Upper lobe of left lung (tissue), 6 donors: ENCODE results near the gene CPA1. TPM values are rescaled to one million over a fixed set of nuclear protein-coding genes. Genes with fewer than 3 reads are reported as not detected.

Experiments
- ATAC-seq, 2 donors: fragments of 200-7000 bp; cut with Tn5 transposase; one replicate each; pipeline ENCODE4 v1.9.1; 2022; ENCODE audit warnings: mild to moderate bottlenecking in 2 of 2, moderate library complexity in 2 of 2; ENCODE audit not compliant: low FRiP score in 2 of 2
- DNase-seq, 2 donors: peaks; one replicate each; pipeline ENCODE4 v3.0.0-alpha.2; 2019 to 2020
- H3K27ac ChIP-seq, 4 donors: fragments of 200-600 bp; sonication (generic); one replicate each; pipeline ENCODE4 v1.5.1; 2016 to 2019
- H3K27me3 ChIP-seq, 4 donors: fragments of 200-600 bp; sonication (generic); one replicate each; pipeline ENCODE4 v1.5.1; 2017 to 2019
- H3K36me3 ChIP-seq, 4 donors: fragments of 200-600 bp; sonication (generic); one replicate each; pipeline ENCODE4 v1.5.1; 2016 to 2019
- H3K4me1 ChIP-seq, 4 donors: fragments of 200-600 bp; sonication (generic); one replicate each; pipeline ENCODE4 v1.5.1; 2018 to 2019
- H3K4me3 ChIP-seq, 4 donors: fragments of 200-600 bp; sonication (generic); one replicate each; pipeline ENCODE4 v1.5.1; 2017 to 2019; ENCODE audit warnings: mild to moderate bottlenecking in 2 of 4, moderate library complexity in 1 of 4
- H3K9me3 ChIP-seq, 4 donors: fragments of 200-600 bp; sonication (generic); one replicate each; pipeline ENCODE4 v1.5.1; 2018 to 2019
- EP300 ChIP-seq, 4 donors: sonication (generic); formaldehyde crosslinking; IDR thresholded peaks; one replicate each; pipeline ENCODE4 v1.5.1; 2017; ENCODE audit warnings: antibody characterized with exemption in 4 of 4, control low read depth in 2 of 4
- POLR2A ChIP-seq, 4 donors: fragments of 450-650 bp; IDR thresholded peaks; one replicate each; pipeline ENCODE4 v1.5.1; 2016 to 2017; ENCODE audit warnings: antibody characterized with exemption in 4 of 4, mild to moderate bottlenecking in 2 of 4
- POLR2AphosphoS5 ChIP-seq, 2 donors: sonication (generic); formaldehyde crosslinking; IDR thresholded peaks; one replicate each; pipeline ENCODE4 v1.5.1; 2017; ENCODE audit warnings: antibody characterized with exemption in 2 of 2
- WGBS, 2 donors: methylation state at CpG; one replicate each; pipeline ENCODE4 v1.1.5; 2017 to 2018; 5-methylcytosine and 5-hydroxymethylcytosine counted together
- total RNA-seq, 6 donors: library from RNA; depleted of rRNA in 4 of 6; stranded (reverse); fragments of >200 nt in 4 of 6; gene quantifications; one replicate each; pipeline versions ENCODE4 v1.1.0 to v1.2.1, GENCODE V29; 2016 to 2021
- TF ChIP-seq, protein P1 (sequence below), 6 experiments: fragments of 450-650 bp in 4 of 6; fragments of 200-600 bp in 2 of 6; sonication (generic) in 2 of 6; IDR thresholded peaks; one replicate each; pipeline ENCODE4 v1.5.1; 2016 to 2019; ENCODE audit warnings: antibody characterized with exemption in 6 of 6
- donor health status: DM: no; HTN: no; CAD: no; lungs with moderate emphysema.
- donor health status: DM: no; HTN: yes; CAD: no; lungs with severe emphysema.

The CPA1 gene
- total RNA-seq, 6 donors from 2014 or later: 12.6 to 21.8 TPM; not detected in 4

- Histone ChIP-seq H3K27me3 (no peaks in the 10 kb centered on the region), H3K4me3 (no peak overlapping the region), H3K36me3 (no peaks in the 10 kb centered on the region), H3K27ac (no peak overlapping the region), H3K9me3 (no peaks in the 10 kb centered on the region), H3K4me1 (no peaks in the 10 kb centered on the region)
- TF ChIP-seq POLR2AphosphoS5 (IDR thresholded peaks at IDR 0.05) (no peak), POLR2A (IDR thresholded peaks at IDR 0.05) (no peak), EP300 (IDR thresholded peaks at IDR 0.05) (no peak)
- TF ChIP-seq, protein P1, sequence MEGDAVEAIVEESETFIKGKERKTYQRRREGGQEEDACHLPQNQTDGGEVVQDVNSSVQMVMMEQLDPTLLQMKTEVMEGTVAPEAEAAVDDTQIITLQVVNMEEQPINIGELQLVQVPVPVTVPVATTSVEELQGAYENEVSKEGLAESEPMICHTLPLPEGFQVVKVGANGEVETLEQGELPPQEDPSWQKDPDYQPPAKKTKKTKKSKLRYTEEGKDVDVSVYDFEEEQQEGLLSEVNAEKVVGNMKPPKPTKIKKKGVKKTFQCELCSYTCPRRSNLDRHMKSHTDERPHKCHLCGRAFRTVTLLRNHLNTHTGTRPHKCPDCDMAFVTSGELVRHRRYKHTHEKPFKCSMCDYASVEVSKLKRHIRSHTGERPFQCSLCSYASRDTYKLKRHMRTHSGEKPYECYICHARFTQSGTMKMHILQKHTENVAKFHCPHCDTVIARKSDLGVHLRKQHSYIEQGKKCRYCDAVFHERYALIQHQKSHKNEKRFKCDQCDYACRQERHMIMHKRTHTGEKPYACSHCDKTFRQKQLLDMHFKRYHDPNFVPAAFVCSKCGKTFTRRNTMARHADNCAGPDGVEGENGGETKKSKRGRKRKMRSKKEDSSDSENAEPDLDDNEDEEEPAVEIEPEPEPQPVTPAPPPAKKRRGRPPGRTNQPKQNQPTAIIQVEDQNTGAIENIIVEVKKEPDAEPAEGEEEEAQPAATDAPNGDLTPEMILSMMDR (IDR thresholded peaks at IDR 0.05): no peak
- WGBS, 2 donors: 90 to 94% methylated on average over 2 to 5 of the region's 6 CpGs
- DNase-seq (no peak), ATAC-seq (no peak)
These were observed 5.3 kb downstream of the CPA1 start for GRCh38 chr7:130385600-130386066.

DNA sequence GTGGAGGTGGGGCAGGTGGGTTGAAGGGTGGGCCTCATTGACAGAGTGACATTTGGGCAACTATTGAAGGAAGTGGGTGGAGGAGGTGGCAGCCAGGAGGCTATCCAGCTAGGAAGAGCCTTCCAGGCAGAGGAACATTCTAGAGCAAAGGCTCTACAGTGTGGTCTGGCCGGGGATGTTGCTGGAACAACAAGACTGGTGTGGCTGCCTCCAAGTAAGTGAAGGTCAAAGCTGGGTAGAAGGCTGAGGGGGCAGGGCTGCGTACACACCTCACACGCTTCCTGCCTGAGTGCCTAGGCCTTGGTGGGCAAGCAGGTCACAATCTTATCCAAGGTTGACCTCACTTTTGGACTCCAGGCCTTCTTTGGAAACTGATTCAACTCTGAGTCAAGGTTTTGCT lies 6.6 kb downstream of the CPA1 start:
- TF ChIP-seq EP300 (IDR thresholded peaks at IDR 0.05) (no peak), POLR2AphosphoS5 (IDR thresholded peaks at IDR 0.05) (no peak), POLR2A (IDR thresholded peaks at IDR 0.05) (no peak)
- TF ChIP-seq, protein P1 (IDR thresholded peaks at IDR 0.05): no peak
- Histone ChIP-seq H3K4me3 (no peak overlapping the region), H3K27ac (no peak overlapping the region), H3K9me3 (no peaks in the 10 kb centered on the region), H3K4me1 (no peaks in the 10 kb centered on the region), H3K27me3 (no peaks in the 10 kb centered on the region), H3K36me3 (no peaks in the 10 kb centered on the region)
- ATAC-seq (no peak), DNase-seq (no peak)
- 63 to 96% methylated on average over 1 to 3 of the region's 3 CpGs for WGBS, 2 donors

GRCh38 chr7:130387306-130387627 lies 7.0 kb downstream of the CPA1 start:
- no peaks in the 10 kb centered on the region for H3K36me3 ChIP-seq
- H3K27ac ChIP-seq: no peak overlapping the region
- H3K9me3 ChIP-seq: no peaks in the 10 kb centered on the region
- H3K4me1 ChIP-seq: no peaks in the 10 kb centered on the region
- ATAC-seq (no peak), DNase-seq (no peak)
- no peak overlapping the region for H3K4me3 ChIP-seq
- TF ChIP-seq, protein P1 (IDR thresholded peaks at IDR 0.05): no peak
- no peak for TF ChIP-seq POLR2A (IDR thresholded peaks at IDR 0.05)
- TF ChIP-seq EP300 (IDR thresholded peaks at IDR 0.05): no peak
- no peak for TF ChIP-seq POLR2AphosphoS5 (IDR thresholded peaks at IDR 0.05)
- no peaks in the 10 kb centered on the region for H3K27me3 ChIP-seq
- 81 to 93% methylated on average over 3 of the region's 3 CpGs for WGBS, 2 donors

DNA sequence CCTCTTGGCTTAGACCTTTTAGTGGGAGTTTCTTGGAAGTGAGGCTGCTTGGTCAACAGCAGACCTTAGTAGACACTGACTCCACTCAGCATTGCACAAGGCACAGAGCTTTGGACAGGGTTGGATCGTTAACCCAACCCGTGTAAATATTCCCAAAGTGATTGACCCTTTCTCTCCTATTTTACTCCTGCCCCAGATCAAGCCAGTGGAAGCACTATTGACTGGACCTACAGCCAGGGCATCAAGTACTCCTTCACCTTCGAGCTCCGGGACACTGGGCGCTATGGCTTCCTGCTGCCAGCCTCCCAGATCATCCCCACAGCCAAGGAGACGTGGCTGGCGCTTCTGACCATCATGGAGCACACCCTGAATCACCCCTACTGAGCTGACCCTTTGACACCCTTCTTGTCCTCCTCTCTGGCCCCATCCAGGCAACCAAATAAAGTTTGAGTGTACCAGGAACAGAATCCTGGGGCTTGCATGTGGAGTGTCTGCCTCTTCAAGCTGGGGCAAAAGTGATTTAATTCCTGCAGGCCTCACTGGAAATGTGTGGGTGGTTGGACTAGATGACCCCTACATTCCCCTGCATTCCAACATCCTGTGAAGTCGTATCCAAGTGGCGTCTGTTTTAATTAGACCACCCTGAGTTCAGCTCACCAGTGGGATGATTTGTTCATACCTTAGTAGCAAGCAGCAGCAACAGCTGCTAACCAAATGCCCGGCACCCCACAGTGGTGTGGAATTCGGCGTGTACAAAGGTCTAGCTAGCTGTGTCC lies 7.5 kb downstream of the CPA1 start:
- 92 to 94% methylated on average over 10 to 12 of the region's 12 CpGs for WGBS, 2 donors
- no peaks in the 10 kb centered on the region for H3K36me3 ChIP-seq
- H3K4me3 ChIP-seq: no peak overlapping the region
- DNase-seq (no peak), ATAC-seq (no peak)
- no peaks in the 10 kb centered on the region for H3K9me3 ChIP-seq
- H3K27me3 ChIP-seq: no peaks in the 10 kb centered on the region
- no peak overlapping the region for H3K27ac ChIP-seq
- no peaks in the 10 kb centered on the region for H3K4me1 ChIP-seq
- TF ChIP-seq EP300 (IDR thresholded peaks at IDR 0.05): no peak
- TF ChIP-seq POLR2AphosphoS5 (IDR thresholded peaks at IDR 0.05): no peak
- no peak for TF ChIP-seq POLR2A (IDR thresholded peaks at IDR 0.05)
- TF ChIP-seq, protein P1 (IDR thresholded peaks at IDR 0.05): no peak

DNA sequence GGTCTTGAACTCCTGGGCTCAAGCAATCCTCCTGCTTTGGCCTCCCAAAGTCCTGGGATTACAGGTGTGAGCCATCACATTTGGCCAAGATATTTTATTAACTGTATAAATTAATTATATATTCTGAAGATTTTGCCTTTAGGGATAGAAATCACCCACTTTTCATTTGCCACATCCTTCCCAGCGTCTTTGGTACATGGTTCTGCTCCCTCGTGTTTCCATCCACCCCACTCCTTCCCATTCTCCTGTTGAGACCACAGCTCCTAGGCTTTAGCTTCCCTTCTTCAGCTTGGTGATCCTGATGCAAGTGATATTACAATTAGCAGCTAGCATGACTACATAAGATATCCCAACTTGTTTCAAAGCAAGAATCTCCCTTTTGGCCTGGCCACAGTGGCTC lies 8.4 kb downstream of the CPA1 start:
- WGBS, 2 donors: 73 to 96% methylated on average over 2 of the region's 2 CpGs
- Histone ChIP-seq H3K4me3 (no peak overlapping the region), H3K4me1 (no peaks in the 10 kb centered on the region), H3K36me3 (no peaks in the 10 kb centered on the region), H3K9me3 (no peaks in the 10 kb centered on the region), H3K27ac (no peak overlapping the region), H3K27me3 (no peaks in the 10 kb centered on the region)
- no peak for TF ChIP-seq POLR2A (IDR thresholded peaks at IDR 0.05)
- TF ChIP-seq, protein P1 (IDR thresholded peaks at IDR 0.05): no peak
- TF ChIP-seq EP300 (IDR thresholded peaks at IDR 0.05): no peak
- no peak for TF ChIP-seq POLR2AphosphoS5 (IDR thresholded peaks at IDR 0.05)
- ATAC-seq: no peak
- no peak for DNase-seq
